HG03565 (cell line): Measurements from ENCODE around the gene FXN.
A peak's percentile ranks its signal among the peaks of the same experiment; 100 is the strongest.
"Not testable (repeated sequence)": the region's sequence is repeated elsewhere in the genome, so short reads cannot be mapped to it uniquely, and the experiment has no call there.

ENCODE experiments used
- ATAC-seq: cut with Tn5 transposase; IDR thresholded peaks from one replicate; pipeline ENCODE4 v1.9.1; 2021; ENCODE audit warnings: mild to moderate bottlenecking, moderate library complexity; ENCODE audit not compliant: unreplicated experiment

Gene FXN

DNA sequence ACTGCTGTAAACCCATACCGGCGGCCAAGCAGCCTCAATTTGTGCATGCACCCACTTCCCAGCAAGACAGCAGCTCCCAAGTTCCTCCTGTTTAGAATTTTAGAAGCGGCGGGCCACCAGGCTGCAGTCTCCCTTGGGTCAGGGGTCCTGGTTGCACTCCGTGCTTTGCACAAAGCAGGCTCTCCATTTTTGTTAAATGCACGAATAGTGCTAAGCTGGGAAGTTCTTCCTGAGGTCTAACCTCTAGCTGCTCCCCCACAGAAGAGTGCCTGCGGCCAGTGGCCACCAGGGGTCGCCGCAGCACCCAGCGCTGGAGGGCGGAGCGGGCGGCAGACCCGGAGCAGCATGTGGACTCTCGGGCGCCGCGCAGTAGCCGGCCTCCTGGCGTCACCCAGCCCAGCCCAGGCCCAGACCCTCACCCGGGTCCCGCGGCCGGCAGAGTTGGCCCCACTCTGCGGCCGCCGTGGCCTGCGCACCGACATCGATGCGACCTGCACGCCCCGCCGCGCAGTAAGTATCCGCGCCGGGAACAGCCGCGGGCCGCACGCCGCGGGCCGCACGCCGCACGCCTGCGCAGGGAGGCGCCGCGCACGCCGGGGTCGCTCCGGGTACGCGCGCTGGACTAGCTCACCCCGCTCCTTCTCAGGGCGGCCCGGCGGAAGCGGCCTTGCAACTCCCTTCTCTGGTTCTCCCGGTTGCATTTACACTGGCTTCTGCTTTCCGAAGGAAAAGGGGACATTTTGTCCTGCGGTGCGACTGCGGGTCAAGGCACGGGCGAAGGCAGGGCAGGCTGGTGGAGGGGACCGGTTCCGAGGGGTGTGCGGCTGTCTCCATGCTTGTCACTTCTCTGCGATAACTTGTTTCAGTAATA, at the start of gene FXN:
TSS of gene FXN (plus strand) at position 315 of the 871 bp plus-strand sequence. CDS start at position 346, 31 bp downstream.
- ATAC-seq, result peak; percentile 91

DNA sequence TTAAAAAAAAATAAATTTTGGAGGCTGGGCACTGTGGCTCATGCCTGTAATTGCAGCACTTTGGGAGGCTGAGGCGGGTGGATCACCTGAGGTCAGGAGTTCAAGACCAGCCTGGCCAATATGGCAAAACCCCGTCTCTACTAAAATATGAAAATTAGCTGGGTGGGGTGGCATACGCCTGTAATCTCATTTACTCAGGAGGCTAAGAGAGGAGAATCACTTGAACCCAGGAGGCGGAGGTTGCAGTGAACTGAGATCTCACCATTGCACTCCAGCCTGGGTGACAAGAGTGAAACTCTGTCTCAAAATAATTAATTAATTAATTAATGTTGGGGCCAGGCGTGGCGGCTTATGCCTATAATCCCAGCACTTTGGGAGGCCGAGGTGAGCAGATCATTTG, 48.6 kb upstream of the FXN start:
- ATAC-seq, result not testable (repeated sequence)

DNA sequence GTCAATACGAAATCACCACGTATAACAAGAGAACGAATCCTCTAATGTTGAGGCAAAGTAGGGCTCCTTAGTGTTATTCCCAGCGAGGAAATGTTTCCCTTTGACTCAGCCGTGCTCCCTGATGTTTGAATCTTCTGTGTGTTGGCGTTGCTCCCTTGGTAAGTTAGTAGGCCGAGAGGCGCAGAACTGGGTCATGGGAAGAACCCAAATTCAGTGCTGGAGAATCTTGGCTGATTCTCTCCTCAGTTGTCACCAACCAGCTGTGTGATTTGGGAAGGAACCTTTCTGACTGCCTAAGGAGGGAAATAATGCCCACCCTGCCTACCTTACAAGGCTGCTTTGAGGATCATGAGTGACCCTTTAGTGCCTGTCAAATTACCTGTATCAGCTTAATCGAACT, 44.1 kb upstream of the FXN start:
- no peak for ATAC-seq

DNA sequence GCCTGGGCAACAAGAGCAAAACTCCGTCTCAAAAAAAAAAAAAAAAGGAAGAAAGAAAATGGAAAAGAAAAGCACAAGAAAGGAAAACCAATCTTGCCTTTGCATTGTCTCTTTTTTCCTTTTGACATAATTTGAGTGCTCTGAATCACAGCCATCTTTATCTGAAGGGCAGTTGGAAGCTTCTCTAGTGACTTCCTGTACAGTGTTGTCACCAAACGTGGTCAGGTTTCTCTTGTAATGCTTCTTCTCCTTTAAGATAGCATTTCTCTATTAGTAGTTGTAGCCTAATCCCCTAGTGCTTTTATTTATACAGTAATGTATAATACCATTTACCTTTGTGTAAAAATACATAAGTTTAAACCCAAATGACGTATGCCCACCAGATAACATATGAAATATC, 39.8 kb upstream of the FXN start:
- no peak for ATAC-seq

DNA sequence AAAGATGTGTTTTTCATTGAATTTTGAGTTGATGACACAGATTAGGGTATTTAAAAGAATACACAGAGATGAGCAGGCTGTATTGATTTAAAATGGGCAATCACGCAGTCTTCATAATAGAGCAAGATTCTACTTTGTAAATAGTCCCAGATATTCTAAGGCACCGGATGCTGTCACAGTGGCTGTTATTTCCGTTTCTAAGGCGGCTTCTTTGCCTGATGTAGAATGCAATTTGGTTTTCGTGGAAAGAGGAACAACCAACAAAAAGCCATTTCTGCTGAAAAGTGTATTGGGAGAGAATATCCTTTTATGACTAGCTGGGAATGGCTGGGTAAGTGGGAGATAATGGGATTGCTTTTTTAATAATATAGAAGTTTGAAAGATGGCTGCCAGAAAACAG, 39.1 kb upstream of the FXN start:
- no peak for ATAC-seq

DNA sequence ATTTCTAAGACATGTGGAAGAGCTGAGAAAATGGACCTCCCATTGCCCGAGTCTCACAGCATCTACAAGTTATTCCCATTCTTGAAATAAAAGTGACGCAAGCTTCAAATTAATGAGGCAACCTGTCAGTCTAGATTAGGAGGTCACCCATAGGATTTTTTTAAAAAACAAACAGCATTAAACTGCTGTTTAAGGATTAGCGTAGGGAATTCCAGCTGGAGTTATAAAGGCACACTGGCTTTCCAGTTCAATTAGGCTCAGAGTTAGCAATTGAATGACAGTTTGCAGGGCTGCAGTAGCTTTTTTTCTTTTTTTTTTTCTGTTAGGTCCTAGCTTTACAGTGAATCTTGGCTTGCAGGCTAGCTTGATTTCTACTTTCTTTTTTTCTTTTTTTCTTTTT, 37.9 kb upstream of the FXN start:
- no peak for ATAC-seq

DNA sequence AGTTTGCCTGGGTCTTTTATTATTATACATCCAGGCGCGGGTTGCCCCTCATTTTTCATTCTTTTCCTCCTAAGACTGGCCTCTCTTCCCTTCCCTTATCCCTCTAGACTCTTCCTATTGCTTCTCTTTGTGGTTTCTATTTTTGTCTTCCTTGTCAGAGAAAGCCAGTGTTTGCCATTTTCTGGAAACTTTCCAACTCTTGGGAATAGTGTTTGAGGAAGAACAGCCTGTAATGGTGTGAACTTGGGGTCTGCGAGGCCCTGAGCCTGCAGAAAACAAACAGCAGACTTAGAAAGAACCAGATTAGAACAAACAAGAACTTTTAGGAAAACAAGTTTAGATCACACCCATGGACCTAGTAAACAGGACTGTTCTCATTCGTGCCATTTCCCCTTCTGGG, 37.2 kb upstream of the FXN start:
- ATAC-seq, result no peak

DNA sequence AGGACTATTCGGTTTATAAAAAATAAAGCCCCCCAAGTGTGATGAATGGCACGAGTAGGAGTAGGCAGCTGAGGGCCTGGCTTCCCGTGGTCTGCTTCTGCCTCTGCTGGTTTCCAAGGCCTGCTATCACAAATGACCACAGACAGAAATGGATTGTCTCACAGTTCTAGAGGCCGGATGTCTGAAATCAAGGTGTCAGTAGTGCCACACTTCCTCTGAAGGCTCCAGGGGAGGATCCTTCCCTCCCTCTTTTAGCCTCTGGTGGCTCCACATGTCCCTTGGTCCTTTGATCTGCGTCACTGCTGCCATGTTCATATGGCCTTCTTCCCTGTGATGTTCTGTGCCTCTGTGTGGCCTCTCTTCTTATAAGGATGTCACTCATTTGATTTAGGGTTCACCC, 36.7 kb upstream of the FXN start:
- no peak for ATAC-seq

DNA sequence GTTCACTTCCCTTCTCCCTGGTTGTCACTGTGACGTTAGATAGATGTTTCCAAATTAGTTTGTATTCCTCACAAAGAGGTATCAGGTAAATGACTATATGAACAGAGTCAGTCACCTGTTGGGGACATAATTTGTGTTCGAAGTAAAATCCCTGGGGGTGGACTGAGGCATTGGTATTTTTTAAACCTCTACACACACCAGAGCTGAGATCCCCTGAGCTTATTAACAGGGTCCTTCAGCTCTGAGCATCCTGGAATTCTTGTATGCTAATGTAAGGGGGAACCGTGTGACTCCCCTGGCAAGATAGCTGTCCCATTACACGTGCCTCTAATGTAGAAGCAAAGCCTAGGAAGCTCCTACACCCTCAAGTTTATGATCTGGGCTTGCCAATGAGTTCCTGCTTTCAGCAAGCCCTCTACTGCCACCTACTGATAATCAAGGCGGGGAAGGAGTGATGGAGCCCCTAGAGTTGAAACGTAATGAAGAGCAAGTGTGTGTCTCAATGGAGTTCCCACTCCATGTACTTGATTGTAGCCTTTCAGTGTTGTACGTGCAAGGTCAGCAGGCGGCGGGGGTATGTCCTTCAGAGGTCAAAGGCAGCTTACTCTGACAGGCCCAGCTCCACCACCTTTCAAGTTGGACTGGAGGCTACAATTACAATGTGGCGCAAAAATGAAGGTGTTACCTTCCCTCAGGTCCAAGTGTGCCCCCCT, 36.0 kb upstream of the FXN start:
- peak; percentile 79 for ATAC-seq

DNA sequence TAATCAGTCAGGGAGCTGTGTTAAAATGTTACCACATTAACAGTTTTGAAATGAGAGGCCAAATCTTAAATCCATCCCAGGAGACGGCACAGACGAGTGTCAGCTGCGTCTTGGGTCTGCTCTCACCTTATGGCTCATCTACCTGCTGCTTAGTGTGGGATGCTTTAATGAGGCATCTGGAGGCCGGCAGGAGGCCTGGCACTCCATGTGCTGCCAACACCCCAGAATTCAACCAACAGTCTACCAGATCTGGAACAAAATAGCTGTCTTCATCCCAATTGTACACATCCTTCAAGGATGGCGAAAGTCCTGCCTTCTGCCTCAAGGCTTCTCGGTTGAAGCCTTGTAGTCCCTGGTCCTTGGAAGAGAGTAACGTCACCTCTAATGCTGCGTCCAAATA, 33.6 kb upstream of the FXN start:
- ATAC-seq, result no peak

DNA sequence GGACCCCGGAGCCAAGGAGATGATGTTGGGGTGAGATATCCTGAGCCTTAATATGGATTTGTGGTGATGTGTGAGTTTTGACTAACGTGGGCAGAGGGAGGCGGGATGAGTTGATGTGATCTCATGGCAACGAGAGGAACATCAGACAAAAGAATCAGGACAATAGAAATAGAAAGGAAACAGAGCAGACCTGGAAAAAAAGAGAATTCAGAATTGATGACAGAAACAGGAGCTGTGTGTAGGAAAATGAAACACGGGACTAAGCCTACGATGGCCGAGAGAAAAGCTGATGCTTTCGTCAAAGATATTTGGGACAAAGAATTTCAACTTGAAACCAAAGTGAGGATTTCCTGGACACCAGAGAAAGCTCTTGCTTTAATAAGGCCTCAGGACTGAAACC, 32.5 kb upstream of the FXN start:
- ATAC-seq, result no peak

DNA sequence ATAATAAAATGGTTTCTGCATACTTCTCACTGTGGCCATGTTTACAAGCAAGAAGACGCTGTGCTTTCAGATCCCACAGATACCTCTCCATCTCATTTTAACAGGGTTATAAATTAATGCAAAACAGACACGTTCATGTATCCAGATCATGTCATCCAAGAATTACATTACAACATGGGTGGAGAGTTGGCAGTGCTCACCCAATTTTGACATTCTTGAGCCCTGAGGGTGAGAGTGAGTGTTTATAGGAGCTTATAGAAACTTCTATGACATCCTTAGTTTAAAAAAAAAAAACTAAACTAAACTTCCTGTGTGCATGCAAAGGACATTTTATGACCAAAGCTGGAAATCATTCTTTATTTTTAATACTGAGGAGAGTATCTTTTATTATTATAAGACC, 30.7 kb upstream of the FXN start:
- ATAC-seq, result no peak

DNA sequence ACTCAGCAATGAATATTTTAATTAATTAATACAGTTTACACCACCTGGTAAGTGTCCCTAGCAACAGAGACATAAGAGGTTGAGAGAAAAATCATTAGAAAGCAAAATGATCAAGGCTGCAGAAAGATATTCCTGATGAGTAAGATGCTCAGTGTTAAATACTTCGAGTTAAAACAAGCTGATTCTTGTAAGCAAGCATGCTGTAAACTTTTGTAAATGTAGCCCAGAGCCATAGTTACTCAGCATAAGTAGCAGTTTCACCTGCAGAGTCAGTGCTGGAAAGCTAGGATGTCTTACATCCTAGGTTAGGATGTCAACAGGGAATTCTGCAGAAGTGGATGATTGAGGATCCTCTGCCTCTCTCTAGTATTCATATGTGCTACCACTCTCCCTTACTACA, 25.8 kb upstream of the FXN start:
- ATAC-seq, result no peak

DNA sequence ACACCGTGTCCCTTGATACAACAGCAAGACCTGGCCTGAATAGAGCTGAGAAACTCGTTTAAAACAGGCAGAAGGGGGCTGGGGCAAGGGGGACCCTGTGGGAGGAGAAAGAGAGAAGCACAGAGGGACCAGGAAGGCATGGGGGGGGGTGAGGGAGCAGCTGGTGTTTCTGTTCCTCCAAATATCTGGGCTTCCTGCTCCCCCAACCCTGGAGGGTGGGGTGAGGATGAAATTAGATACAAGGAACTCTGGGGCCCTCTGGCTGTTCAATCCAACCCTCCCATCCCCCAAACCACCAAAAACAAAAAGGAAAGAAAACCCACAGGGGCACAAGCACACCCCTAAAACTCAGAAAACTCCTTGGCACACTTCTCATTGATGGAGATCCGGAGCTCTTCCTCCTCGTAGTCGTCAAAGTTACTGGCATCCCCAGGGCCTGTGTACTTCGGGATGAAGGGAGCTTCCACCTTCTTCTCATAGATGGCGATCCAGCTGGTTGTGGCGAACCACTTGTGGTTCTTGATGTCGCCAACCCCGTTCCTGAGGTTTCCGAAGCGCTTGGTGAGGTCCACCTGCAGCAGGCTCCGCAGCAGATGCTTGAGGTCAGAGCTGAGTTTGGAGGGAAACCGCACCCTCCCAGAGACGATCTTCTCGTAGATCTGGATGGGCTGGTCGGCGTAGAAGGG, 22.7 kb upstream of the FXN start:
- ATAC-seq, result no peak

DNA sequence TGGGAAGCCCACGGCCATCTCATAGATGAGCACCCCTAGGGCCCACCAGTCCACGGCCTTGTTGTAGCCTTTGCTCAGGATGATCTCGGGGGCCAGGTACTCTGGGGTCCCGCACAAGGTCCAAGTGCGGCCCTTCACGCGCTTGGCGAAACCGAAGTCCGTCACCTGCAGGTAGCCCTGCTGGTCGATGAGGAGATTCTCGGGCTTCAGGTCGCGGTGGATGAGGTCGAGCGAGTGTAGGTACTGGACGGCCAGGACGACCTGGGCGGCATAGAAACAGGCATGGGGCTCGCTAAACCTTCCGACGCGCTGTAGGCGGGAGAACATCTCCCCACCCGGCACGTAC, 22.2 kb upstream of the FXN start:
- no peak for ATAC-seq

DNA sequence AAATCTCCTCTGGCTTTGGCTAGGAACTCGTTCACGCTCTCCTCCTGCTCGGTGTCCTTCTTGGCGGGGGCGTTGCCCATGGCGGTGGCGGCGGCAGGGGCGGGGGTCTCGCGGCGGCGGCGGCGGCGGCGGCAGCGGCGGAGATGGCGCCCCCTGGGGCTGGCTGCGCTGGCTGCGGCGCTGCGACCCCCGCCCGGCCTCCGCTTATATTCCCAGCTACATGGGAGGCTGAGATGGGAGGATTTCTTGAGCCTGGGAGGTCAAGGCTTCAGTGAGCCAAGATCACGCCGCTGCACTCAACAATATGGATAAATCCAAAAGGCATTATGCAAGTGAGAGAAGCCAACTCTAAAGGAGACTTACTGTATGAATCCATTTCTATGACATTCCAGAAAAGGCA, 21.5 kb upstream of the FXN start, which contains the start of gene PRKACG:
TSS of gene PRKACG (minus strand) at position 101 of the 400 bp plus-strand sequence. CDS start at position 80, 21 bp downstream.
- no peak for ATAC-seq

DNA sequence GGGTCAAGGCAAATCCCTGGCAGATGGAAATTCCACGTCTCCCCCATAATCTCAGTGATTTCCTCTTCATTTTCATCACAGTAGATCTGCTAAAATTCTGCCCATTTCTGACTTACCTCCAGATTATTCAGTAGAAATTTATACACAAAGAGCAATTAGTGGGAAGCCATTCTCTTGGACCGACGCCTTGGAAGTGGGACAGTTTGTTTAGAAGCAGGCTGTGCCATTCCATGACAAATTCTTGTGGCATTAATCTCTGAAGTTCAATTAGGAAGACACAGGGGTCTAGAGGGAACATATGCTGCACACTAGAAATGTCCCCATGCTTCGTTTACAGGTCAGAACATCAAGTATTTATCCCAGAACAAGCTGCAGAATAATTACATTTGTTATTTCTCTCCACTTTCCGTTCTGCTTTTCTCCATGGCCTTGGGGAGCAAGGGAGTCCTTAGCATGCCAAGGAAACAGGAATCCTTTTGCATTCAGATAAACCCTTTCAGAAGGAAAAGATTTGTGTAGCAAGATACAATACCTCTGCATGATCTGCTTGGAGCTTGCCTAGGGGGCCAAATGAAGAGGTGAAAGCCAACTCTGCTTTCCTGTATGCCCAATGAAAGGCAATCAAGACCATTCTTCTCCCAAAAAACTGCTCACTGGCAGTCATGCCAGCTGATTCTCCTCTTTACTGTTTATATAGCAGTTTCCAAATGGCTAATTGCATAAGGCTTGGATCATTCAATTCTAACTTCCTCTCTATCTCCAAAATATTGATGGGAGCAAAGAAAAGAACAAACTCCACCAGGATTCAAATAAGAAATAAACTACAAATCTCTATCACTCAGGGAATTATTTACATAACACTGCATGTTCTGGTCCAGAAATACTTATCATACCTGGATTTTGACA, 19.1 kb upstream of the FXN start:
- ATAC-seq, result no peak

DNA sequence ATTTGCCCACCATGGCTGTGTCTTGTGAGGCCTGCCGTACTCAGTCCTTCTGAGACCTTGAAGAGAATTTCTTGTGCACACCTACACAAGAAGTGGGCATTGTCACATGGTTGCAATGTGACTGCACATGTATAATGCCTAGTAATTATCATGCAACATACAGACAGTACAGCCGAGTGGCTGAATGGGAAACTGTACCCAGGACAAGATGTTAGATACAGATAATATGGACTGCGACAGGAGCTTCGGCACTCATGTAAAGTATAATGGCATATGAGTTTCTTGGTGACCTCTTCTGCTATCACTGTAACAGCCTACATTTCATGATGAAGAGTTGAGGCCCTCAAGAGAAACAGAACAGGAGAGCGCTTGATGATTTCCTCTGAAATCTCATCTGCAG, 16.8 kb upstream of the FXN start:
- no peak for ATAC-seq

DNA sequence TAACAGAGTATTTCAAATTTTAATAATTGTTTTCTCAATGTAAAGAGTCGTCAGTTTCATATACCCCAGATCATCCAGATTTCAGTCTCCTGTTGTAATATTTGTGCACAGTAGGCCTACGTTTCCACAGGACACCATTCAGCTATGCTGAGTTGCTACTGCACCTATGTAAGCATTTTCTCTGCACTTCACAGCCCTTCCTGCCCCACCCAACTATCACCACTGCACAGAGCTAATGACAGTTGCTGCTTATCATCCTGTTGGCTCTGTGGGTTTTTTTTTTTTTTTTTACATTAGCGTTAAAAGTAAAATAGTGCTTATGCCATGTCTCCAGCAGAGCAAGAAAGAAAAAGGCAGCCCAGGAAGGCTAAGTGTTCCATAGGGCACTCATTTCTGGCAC, 15.7 kb upstream of the FXN start:
- ATAC-seq, result no peak

DNA sequence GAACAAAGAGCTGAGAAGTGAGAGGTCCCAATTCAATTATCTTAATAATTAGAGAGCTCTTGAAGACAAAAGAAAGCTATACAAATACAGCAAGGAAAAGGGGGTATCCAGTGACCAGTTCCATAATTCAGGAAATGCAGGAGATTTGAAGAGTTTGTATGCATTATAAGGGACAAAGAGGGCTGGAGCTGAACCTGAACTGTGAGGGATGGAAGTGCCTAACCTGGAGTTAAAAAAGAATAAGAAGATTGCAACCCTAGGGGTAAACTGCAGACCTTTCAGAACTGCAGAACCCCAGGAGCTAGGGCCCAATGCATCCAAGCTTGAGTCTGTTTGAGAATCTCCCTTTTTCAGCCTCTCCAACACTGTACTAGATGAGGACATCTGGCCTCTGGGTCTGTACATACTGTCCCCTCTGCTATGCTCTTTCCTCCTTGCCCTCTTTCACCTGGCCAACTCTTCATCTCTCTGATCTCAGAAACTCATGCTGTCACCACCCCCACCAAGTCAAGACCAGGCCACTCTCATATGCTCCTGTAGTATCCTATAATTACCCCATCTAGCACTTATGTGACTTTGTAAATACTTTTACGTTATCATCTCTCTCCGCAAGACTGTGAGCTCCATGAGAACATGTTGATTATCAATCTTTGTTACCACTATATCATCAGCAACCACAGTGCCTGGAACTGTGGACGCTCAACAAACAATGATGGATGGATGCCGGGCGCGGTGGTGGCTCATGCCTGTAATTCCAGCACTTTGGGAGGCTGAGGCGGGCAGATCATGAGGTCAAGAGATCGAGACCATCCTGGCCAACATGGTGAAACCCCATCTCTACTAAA, 15.0 kb upstream of the FXN start:
- no peak for ATAC-seq
